ENCODE data around the gene KANSL1.

KANSL1 gene

DNA sequence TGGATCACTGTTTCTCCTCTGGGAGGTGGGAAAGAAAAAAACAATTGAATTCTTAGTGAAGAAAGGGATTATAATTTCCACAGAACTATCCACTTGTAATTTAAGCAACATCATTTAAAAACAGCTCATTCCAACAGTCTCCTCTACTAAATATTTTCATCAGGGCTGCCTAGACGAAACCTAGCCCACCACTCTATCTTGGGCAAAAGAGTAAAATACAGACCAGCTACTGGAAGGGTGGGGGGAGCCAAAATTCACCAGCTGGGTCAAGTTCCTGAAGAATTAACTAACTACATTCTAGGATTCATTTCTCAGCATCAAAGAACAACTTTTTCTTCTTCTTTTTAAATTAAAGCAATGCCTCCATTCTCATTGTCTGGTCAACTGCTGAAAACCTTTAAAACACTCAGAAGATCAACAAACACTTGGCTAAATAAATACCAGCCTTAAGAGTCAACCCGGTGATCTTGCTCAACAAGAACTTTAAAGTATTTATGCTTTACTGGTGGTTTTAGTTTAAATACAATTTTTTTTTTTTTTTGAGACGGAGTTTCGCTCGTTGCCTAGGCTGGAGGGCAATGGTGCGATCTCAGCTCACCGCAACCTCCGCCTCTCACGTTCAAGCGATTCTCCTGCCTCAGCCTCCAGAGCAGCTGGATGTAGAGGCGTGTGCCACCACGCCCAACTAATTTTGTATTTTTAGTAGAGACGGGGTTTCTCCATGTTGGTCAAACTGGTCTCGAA lies 25.2 kb downstream of the KANSL1 start:
- DNase-seq (ENCODE audit: low spot score): no peak
- H3K27ac ChIP-seq: no peak overlapping the region
- TF ChIP-seq, protein P1, sequence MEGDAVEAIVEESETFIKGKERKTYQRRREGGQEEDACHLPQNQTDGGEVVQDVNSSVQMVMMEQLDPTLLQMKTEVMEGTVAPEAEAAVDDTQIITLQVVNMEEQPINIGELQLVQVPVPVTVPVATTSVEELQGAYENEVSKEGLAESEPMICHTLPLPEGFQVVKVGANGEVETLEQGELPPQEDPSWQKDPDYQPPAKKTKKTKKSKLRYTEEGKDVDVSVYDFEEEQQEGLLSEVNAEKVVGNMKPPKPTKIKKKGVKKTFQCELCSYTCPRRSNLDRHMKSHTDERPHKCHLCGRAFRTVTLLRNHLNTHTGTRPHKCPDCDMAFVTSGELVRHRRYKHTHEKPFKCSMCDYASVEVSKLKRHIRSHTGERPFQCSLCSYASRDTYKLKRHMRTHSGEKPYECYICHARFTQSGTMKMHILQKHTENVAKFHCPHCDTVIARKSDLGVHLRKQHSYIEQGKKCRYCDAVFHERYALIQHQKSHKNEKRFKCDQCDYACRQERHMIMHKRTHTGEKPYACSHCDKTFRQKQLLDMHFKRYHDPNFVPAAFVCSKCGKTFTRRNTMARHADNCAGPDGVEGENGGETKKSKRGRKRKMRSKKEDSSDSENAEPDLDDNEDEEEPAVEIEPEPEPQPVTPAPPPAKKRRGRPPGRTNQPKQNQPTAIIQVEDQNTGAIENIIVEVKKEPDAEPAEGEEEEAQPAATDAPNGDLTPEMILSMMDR (conservative IDR thresholded peaks at IDR 0.05; ENCODE audit: low read depth): no peak
- CTCF ChIA-PET: no interaction called here
- POLR2A ChIA-PET (ENCODE audit: low non-redundant PET): no interaction called here

DNA sequence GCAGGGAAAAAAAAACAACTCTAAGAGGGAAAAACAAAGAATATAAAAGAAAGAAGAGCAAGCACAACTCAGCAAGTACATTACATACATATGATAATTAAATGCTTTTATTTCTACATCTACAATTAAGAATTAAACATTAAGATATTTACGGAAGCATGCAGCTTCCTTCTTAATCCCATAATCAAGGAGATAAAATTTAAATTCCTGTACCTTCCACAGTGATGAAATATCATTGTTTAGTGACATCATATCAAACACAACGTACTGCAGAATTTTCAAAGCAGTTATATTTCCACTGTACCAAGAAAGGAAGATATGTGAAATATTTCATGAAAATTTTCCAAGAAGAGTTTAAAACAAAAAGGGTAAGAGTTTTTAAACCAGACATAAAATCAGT lies 26.0 kb downstream of the KANSL1 start:
- TF ChIP-seq, protein P1 (conservative IDR thresholded peaks at IDR 0.05; ENCODE audit: low read depth): peak; percentile 7; the same call in 1 of the 2 replicates
- CTCF ChIA-PET: interaction anchor here (0.6 kb wide), 1 partner anchor 23 kb away, joined by 3 read pairs; no protein-coding TSS in a partner anchor
- no peak overlapping the region for H3K27ac ChIP-seq
- DNase-seq (ENCODE audit: low spot score): no peak
- POLR2A ChIA-PET (ENCODE audit: low non-redundant PET): no interaction called here

- POLR2A ChIA-PET (ENCODE audit: low non-redundant PET): no interaction called here
- CTCF ChIA-PET: interaction anchor here (0.6 to 0.9 kb wide), 3 partner anchors 17 to 31 kb away, joined by 3 read pairs; no protein-coding TSS in a partner anchor
- H3K27ac ChIP-seq: no peak overlapping the region
- no peak for DNase-seq (ENCODE audit: low spot score)
- TF ChIP-seq, protein P1 (conservative IDR thresholded peaks at IDR 0.05; ENCODE audit: low read depth): no peak
Measured at GRCh38 chr17:46166692-46167249, 26.5 kb downstream of the KANSL1 start.

DNA sequence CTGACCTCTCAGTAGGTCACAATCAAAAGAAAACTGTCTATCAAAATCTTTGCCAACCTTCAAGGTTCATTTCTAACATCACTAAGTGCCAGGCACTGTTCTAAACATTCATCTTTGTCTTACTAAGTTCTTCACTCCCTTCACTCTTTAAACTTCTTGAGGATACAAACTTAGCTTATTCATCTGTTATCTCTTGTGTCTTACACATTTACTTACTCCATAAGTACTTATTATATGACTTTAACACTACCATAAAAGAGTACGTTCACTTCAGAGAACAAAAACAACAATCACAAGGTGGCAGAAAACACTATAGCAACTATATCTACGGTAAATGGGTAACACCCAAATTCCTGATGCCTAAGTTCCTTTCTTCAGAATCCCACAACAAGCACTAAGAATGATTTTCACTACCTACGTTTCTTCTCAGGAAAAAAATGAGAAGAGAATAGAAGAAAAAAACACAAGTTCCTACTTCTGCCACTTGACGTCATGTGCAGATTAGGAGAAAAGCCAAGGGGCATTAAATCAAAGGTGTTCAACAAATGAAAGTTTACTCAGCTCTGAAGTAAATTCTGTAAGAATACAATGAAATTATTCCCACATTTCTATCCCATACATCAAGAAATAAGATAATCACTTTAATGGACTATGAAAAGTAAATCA lies 29.2 kb downstream of the KANSL1 start:
- DNase-seq (ENCODE audit: low spot score): no peak
- TF ChIP-seq, protein P1 (conservative IDR thresholded peaks at IDR 0.05; ENCODE audit: low read depth): no peak
- CTCF ChIA-PET: interaction anchor here (0.6 kb wide), 1 partner anchor 13 kb away, joined by 3 read pairs; no protein-coding TSS in a partner anchor
- no peak overlapping the region for H3K27ac ChIP-seq
- POLR2A ChIA-PET (ENCODE audit: low non-redundant PET): no interaction called here

- TF ChIP-seq, protein P1 (conservative IDR thresholded peaks at IDR 0.05; ENCODE audit: low read depth): no peak
- CTCF ChIA-PET: interaction anchor here (0.6 to 0.7 kb wide), 3 partner anchors 8 to 14 kb away, joined by 3 read pairs; no protein-coding TSS in a partner anchor
- peak; percentile 20 for DNase-seq (ENCODE audit: low spot score)
- no peak overlapping the region for H3K27ac ChIP-seq
- POLR2A ChIA-PET (ENCODE audit: low non-redundant PET): no interaction called here
Measured at GRCh38 chr17:46163316-46163715, 29.9 kb downstream of the KANSL1 start.

- POLR2A ChIA-PET (ENCODE audit: low non-redundant PET): no interaction called here
- H3K27ac ChIP-seq: no peak overlapping the region
- TF ChIP-seq, protein P1 (conservative IDR thresholded peaks at IDR 0.05; ENCODE audit: low read depth): no peak
- CTCF ChIA-PET: interaction anchor here (0.6 to 0.7 kb wide), 2 partner anchors 8 kb away, joined by 3 read pairs; no protein-coding TSS in a partner anchor
- no peak for DNase-seq (ENCODE audit: low spot score)
Measured at GRCh38 chr17:46162866-46163265, 30.4 kb downstream of the KANSL1 start.

All from RWPE1 (cell line).